Body of pancreas (tissue), 4 donors: ENCODE measurements around the gene MRTFB.

Source experiments
- CTCF ChIP-seq, 7 experiments: fragments of 450-650 bp in 4 of 7; fragments of 200-600 bp in 3 of 7; sonication (generic) in 3 of 7; IDR thresholded peaks; one replicate each; pipeline ENCODE4 v1.5.1; 2016 to 2019; ENCODE audit warnings: antibody characterized with exemption in 7 of 7
- POLR2A ChIP-seq, 3 donors: fragments of 450-650 bp; IDR thresholded peaks; one replicate each; pipeline ENCODE4 v1.6.1; 2016; ENCODE audit warnings: antibody characterized with exemption in 3 of 3, mild to moderate bottlenecking in 2 of 3

GRCh38 chr16:14303639-14304394 lies 232.7 kb downstream of the MRTFB start:
- TF ChIP-seq CTCF (IDR thresholded peaks at IDR 0.05) (no peak), POLR2A (IDR thresholded peaks at IDR 0.05) (peak in 2 of 3 donors; percentile 12 to 25)
